ENCODE data around the gene GTF2E1.

The GTF2E1 gene

GRCh38 chr3:120802916-120803315, 60.4 kb downstream of the GTF2E1 start:
- no peak for FAIRE-seq

- FAIRE-seq: no peak
Observed at GRCh38 chr3:120816728-120817127, 74.2 kb downstream of the GTF2E1 start.

- no peak for FAIRE-seq
Observed at GRCh38 chr3:120820748-120821147, 78.2 kb downstream of the GTF2E1 start.

- FAIRE-seq: no peak
Observed at GRCh38 chr3:120821426-120821825, 78.9 kb downstream of the GTF2E1 start.

GRCh38 chr3:120823156-120823555, 80.6 kb downstream of the GTF2E1 start:
- no peak for FAIRE-seq

GRCh38 chr3:120824613-120825012, 82.1 kb downstream of the GTF2E1 start:
- no peak for FAIRE-seq

- no peak for FAIRE-seq
Observed at GRCh38 chr3:120828796-120829195, 86.3 kb downstream of the GTF2E1 start.

GRCh38 chr3:120831066-120831465, 88.5 kb downstream of the GTF2E1 start:
- FAIRE-seq: no peak
